Measurements from ENCODE around the gene MAGT1.
"Not testable (repeated sequence)": the region's sequence is repeated elsewhere in the genome, so short reads cannot be mapped to it uniquely, and the experiment has no call there.

Gene MAGT1

GRCh38 chrX:77894921-77895886 lies at the start of gene MAGT1:
Gene MAGT1, minus strand, starts transcription at chrX:77895435. Its CDS starts 25 bp downstream, at chrX:77895410.
- ATAC-seq (ENCODE audit: low read depth) (peak; percentile 89), DNase-seq (ENCODE audit: low spot score) (peak; percentile 91)
- peaks cover 3% of the 10 kb centered on the region for H3K4me1 ChIP-seq (ENCODE audit: insufficient read depth, poor library complexity, severe bottlenecking)
- TF ChIP-seq, protein P1, sequence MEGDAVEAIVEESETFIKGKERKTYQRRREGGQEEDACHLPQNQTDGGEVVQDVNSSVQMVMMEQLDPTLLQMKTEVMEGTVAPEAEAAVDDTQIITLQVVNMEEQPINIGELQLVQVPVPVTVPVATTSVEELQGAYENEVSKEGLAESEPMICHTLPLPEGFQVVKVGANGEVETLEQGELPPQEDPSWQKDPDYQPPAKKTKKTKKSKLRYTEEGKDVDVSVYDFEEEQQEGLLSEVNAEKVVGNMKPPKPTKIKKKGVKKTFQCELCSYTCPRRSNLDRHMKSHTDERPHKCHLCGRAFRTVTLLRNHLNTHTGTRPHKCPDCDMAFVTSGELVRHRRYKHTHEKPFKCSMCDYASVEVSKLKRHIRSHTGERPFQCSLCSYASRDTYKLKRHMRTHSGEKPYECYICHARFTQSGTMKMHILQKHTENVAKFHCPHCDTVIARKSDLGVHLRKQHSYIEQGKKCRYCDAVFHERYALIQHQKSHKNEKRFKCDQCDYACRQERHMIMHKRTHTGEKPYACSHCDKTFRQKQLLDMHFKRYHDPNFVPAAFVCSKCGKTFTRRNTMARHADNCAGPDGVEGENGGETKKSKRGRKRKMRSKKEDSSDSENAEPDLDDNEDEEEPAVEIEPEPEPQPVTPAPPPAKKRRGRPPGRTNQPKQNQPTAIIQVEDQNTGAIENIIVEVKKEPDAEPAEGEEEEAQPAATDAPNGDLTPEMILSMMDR (IDR thresholded peaks at IDR 0.05; ENCODE audit: poor library complexity, severe bottlenecking), result no peak
- H3K27ac ChIP-seq (ENCODE audit: poor library complexity, severe bottlenecking), result peak within 1 kb of the TSS; percentile 51
- H3K9me3 ChIP-seq (ENCODE audit: severe bottlenecking), result no peaks in the 10 kb centered on the region
- peaks cover 4% of the 10 kb centered on the region; the same call in 1 of the 2 replicates for H3K36me3 ChIP-seq (ENCODE audit: low read depth)
- peak within 1 kb of the TSS; percentile 55 for H3K4me3 ChIP-seq (ENCODE audit: severe bottlenecking)
- H3K27me3 ChIP-seq (ENCODE audit: insufficient read depth, poor library complexity, severe bottlenecking), result no peaks in the 10 kb centered on the region

DNA sequence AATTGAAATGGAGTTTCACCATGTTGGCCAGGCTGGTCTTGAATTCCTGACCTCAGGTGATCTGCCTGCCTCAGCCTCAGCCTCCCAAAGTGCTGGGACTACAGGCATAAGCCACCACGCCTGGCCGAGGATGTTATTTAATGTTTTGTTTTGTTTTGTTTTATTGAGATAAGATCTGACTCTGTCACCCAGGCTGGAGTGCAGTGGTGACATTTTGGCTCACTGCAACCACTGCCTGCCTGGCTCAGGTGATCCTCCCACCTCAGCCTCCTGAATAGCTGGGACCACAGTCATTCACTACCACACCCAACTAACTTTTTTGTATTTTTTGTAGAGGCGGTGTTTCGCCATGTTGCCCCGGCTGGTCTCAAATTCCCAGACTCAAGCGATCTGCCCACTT lies 49.8 kb upstream of the MAGT1 start:
- H3K4me1 ChIP-seq (ENCODE audit: insufficient read depth, poor library complexity, severe bottlenecking); ATAC-seq (ENCODE audit: low read depth); H3K9me3 ChIP-seq (ENCODE audit: severe bottlenecking); H3K27me3 ChIP-seq (ENCODE audit: insufficient read depth, poor library complexity, severe bottlenecking); DNase-seq (ENCODE audit: low spot score); H3K36me3 ChIP-seq (ENCODE audit: low read depth); H3K4me3 ChIP-seq (ENCODE audit: severe bottlenecking); H3K27ac ChIP-seq (ENCODE audit: poor library complexity, severe bottlenecking): not testable (repeated sequence)

GRCh38 chrX:77938083-77938680 lies 42.9 kb upstream of the MAGT1 start:
- no peak for DNase-seq (ENCODE audit: low spot score)
- peaks cover 5% of the 10 kb centered on the region for H3K4me1 ChIP-seq (ENCODE audit: insufficient read depth, poor library complexity, severe bottlenecking)
- ATAC-seq (ENCODE audit: low read depth), result no peak
- TF ChIP-seq, protein P1 (IDR thresholded peaks at IDR 0.05; ENCODE audit: poor library complexity, severe bottlenecking), result no peak
- no peaks in the 10 kb centered on the region for H3K27me3 ChIP-seq (ENCODE audit: insufficient read depth, poor library complexity, severe bottlenecking)
- H3K36me3 ChIP-seq (ENCODE audit: low read depth), result no peaks in the 10 kb centered on the region
- no peaks in the 10 kb centered on the region for H3K9me3 ChIP-seq (ENCODE audit: severe bottlenecking)
- no peak overlapping the region for H3K4me3 ChIP-seq (ENCODE audit: severe bottlenecking)
- H3K27ac ChIP-seq (ENCODE audit: poor library complexity, severe bottlenecking), result no peak overlapping the region

DNA sequence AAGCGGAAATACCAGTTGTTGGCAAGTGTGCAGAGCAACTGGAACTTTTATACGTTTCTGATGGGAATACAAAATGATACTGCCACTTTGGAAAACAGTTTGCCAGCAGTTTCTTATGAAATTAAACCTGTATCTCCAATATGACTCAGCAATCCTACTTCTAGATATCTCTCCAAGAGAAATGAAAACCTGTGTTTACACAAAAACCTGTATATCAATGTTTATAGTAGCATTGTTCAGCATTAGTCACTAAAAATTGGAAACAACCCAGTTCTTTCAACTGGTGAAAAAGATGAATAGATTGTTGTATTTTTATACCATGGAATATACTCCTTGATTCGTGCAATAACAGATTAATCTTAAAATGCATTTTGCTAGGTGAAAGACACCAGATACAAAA lies 42.1 kb upstream of the MAGT1 start:
- ATAC-seq (ENCODE audit: low read depth) (peak; percentile 58), DNase-seq (ENCODE audit: low spot score) (no peak)
- no peak overlapping the region for H3K4me3 ChIP-seq (ENCODE audit: severe bottlenecking)
- H3K27ac ChIP-seq (ENCODE audit: poor library complexity, severe bottlenecking), result no peak overlapping the region
- TF ChIP-seq, protein P1 (IDR thresholded peaks at IDR 0.05; ENCODE audit: poor library complexity, severe bottlenecking), result no peak
- H3K9me3 ChIP-seq (ENCODE audit: severe bottlenecking), result no peaks in the 10 kb centered on the region
- peaks cover 5% of the 10 kb centered on the region for H3K4me1 ChIP-seq (ENCODE audit: insufficient read depth, poor library complexity, severe bottlenecking)
- no peaks in the 10 kb centered on the region for H3K36me3 ChIP-seq (ENCODE audit: low read depth)
- no peaks in the 10 kb centered on the region for H3K27me3 ChIP-seq (ENCODE audit: insufficient read depth, poor library complexity, severe bottlenecking)

GRCh38 chrX:77936299-77936698 lies 41.1 kb upstream of the MAGT1 start:
- Histone ChIP-seq H3K36me3 (ENCODE audit: low read depth) (no peaks in the 10 kb centered on the region), H3K27ac (ENCODE audit: poor library complexity, severe bottlenecking) (no peak overlapping the region), H3K27me3 (ENCODE audit: insufficient read depth, poor library complexity, severe bottlenecking) (no peaks in the 10 kb centered on the region), H3K4me1 (ENCODE audit: insufficient read depth, poor library complexity, severe bottlenecking) (peaks cover 5% of the 10 kb centered on the region), H3K9me3 (ENCODE audit: severe bottlenecking) (no peaks in the 10 kb centered on the region), H3K4me3 (ENCODE audit: severe bottlenecking) (no peak overlapping the region)
- TF ChIP-seq, protein P1 (IDR thresholded peaks at IDR 0.05; ENCODE audit: poor library complexity, severe bottlenecking), result no peak
- ATAC-seq (ENCODE audit: low read depth) (no peak), DNase-seq (ENCODE audit: low spot score) (no peak)
